HepG2 (cell line): ENCODE results near the gene LMX1B.

ENCODE experiments used
- ARNT2 ChIP-seq: sonication (generic); formaldehyde crosslinking; IDR thresholded peaks from 2 replicates; pipeline ENCODE4 v1.8.0; 2022; ENCODE audit warnings: mild to moderate bottlenecking, low read depth, missing genetic modification reagents, moderate library complexity
- CREB1 ChIP-seq, 2 experiments: fragments of 450-650 bp in 1 of 2; IDR thresholded peaks; 2 replicates each; pipeline ENCODE4 v1.6.1; 2016 to 2017; ENCODE audit warnings: control low read depth in 1 of 2, mild to moderate bottlenecking in 1 of 2, missing compliant biosample characterization in 1 of 2, missing genetic modification characterization in 1 of 2
- CTCF ChIP-seq: sonication (generic); formaldehyde crosslinking; IDR thresholded peaks from 2 replicates; pipeline ENCODE4 v1.5.0; 2020; ENCODE audit warnings: mild to moderate bottlenecking, missing genetic modification reagents, moderate library complexity
- EZH2 ChIP-seq: conservative IDR thresholded peaks from 2 replicates; pipeline ENCODE4 v1.6.1; 2012; ENCODE audit warnings: mild to moderate bottlenecking, low read depth, low read length, moderate library complexity
- HDAC6 ChIP-seq: fragments of 200-600 bp; sonication (generic); IDR thresholded peaks from 2 replicates; pipeline ENCODE4 v1.7.0; 2017; ENCODE audit warnings: mild to moderate bottlenecking, antibody characterized with exemption, low read length, low read depth
- NKX3-1 ChIP-seq: sonication (generic); formaldehyde crosslinking; IDR thresholded peaks from 2 replicates; pipeline ENCODE4 v1.5.0; 2020; ENCODE audit warnings: missing genetic modification reagents

GRCh38 chr9:126689027-126689825 is 75.5 kb downstream of the LMX1B start:
- no peak for TF ChIP-seq NKX3-1 (CRISPR knock-in tag)
- TF ChIP-seq ARNT2 (CRISPR knock-in tag): no peak
- TF ChIP-seq EZH2: no peak
- no peak for TF ChIP-seq CREB1 (IDR thresholded peaks at IDR 0.05)
- no peak for TF ChIP-seq CREB1 (CRISPR knock-in tag; IDR thresholded peaks at IDR 0.05)
- no peak for TF ChIP-seq CTCF (CRISPR knock-in tag)
- no peak for TF ChIP-seq HDAC6
